NT2/D1 (cell line): ENCODE data around the gene PARD3.

Experiments used
- SUZ12 ChIP-seq: IDR thresholded peaks from 2 replicates; pipeline ENCODE4 v1.6.1; 2011; ENCODE audit not compliant: insufficient read length, insufficient read depth; ENCODE audit errors: extremely low read depth
- YY1 ChIP-seq: IDR thresholded peaks from 2 replicates; pipeline ENCODE4 v1.6.1; 2011; ENCODE audit not compliant: insufficient read length, insufficient read depth
- ZNF274 ChIP-seq: IDR thresholded peaks from 2 replicates; pipeline ENCODE4 v1.6.1; 2011; ENCODE audit warnings: mild to moderate bottlenecking, low read depth, low read length

DNA sequence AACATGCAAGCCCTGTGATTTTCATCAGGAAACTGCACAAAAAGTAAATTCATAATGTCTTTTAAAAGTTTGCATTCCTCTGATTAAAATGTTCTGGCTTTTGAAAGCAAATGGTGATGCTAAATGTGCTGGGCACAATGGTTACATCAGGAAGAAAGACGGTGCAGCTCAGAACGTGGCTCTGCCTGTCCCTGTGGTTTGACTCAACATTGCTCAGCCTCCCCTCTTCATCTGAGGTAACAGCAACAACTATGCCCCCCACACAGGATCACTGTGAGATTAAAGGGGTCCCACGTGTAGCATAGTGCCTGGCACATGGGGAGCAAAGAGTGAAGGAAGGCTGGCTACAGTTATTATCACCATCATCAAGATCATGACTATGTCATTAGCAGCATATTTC is 44.0 kb downstream of the PARD3 start:
- TF ChIP-seq YY1 = no peak
- TF ChIP-seq ZNF274 = no peak
- TF ChIP-seq SUZ12 = no peak
